ENCODE measurements around the gene APBA1. TPM values are rescaled to one million over a fixed set of nuclear protein-coding genes. Genes with fewer than 3 reads are reported as not detected.

APBA1 gene
- total and polyA plus RNA-seq, 12 donors, result 0.66 to 5.7 (median 2.5) TPM

GRCh38 chr9:69535286-69535832 is 136.8 kb downstream of the APBA1 start:
- no peak overlapping the region for H3K4me3 ChIP-seq
- no peaks in the 10 kb centered on the region for H3K4me1 ChIP-seq
- peaks cover 0 to under 1% (median 0%) of the 10 kb centered on the region in 11 donors for H3K9me3 ChIP-seq
- no peak for DNase-seq
- no peak for TF ChIP-seq CTCF (IDR thresholded peaks at IDR 0.05)
- H3K36me3 ChIP-seq, result no peaks in the 10 kb centered on the region
- intact Hi-C loops (cut with DNase I), result loop anchor here in 2 of 10 donors (5.0 to 10.0 kb wide), 2 partner anchors 91 to 93 kb away; no protein-coding TSS in a partner anchor
- H3K27ac ChIP-seq, result no peak overlapping the region
- no peak for ATAC-seq
- 61 to 69% methylated on average over 1 of the region's 1 CpG for WGBS, 2 donors
- H3K27me3 ChIP-seq, result no peaks in the 10 kb centered on the region

DNA sequence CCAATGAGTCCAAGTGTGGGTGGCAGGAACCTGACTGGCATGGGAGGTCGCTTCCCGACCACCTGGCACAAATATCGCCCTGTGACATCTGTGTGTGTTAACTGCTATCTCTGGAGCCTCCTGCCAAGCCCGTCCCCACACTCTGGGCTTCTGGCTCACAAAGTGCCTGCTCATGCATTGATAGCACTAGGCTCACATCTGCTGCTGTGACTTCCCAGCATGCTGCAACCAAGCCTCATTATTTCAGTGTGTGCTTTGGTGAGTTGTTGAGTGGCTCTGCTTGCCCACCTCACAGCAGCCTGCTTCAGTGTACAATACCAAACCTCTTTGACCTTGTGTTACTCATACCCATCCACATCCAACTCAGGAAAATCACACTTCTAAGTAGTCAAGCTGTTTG is 139.8 kb downstream of the APBA1 start:
- ATAC-seq, result no peak
- Histone ChIP-seq H3K36me3 (no peaks in the 10 kb centered on the region), H3K9me3 (peaks cover 0 to 8% (median 0%) of the 10 kb centered on the region in 11 donors), H3K27ac (no peak overlapping the region), H3K27me3 (no peaks in the 10 kb centered on the region), H3K4me1 (peaks cover 0 to under 1% (median 0%) of the 10 kb centered on the region in 9 donors), H3K4me3 (no peak overlapping the region)
- DNase-seq, result no peak
- intact Hi-C loops (cut with DNase I), result loop anchor here in 1 of 10 donors (10.0 kb wide), 1 partner anchor 88 kb away; no protein-coding TSS in a partner anchor
- WGBS, 2 donors, result 29 to 51% methylated on average over 4 of the region's 4 CpGs
- no peak for TF ChIP-seq CTCF (IDR thresholded peaks at IDR 0.05)

DNA sequence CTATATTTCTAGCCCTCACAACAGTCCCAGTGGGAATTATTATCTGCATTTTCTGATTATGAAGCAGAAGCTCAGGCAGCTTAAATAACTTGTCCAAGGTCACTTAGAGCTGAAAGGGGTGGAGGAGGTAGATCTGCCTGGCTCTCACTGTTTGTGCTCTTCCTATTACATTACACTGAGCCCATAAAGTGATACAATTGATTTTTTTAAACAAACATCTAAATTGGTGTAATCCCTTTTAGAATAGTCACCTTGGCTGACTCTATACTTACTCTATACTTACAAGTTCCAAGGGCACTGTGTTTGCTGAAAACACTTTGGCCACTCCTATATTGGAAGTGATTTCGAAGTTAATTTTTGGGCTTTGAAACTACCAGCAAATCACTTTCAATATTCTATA is 144.7 kb downstream of the APBA1 start:
- Histone ChIP-seq H3K9me3 (peaks cover 0 to 16% (median 0%) of the 10 kb centered on the region in 11 donors), H3K4me3 (no peak overlapping the region), H3K27me3 (no peaks in the 10 kb centered on the region), H3K4me1 (peaks cover 0 to 3% (median 0%) of the 10 kb centered on the region in 9 donors), H3K27ac (no peak overlapping the region), H3K36me3 (no peaks in the 10 kb centered on the region)
- ATAC-seq (no peak), DNase-seq (no peak)
- no peak for TF ChIP-seq CTCF (IDR thresholded peaks at IDR 0.05)
- intact Hi-C loops (cut with DNase I), result no loop called here
- 92 to 98% methylated on average over 1 of the region's 1 CpG for WGBS, 2 donors

- peaks cover 0 to 16% (median 0%) of the 10 kb centered on the region in 11 donors for H3K9me3 ChIP-seq
- no peaks in the 10 kb centered on the region for H3K27me3 ChIP-seq
- intact Hi-C loops (cut with DNase I), result no loop called here
- H3K4me1 ChIP-seq, result peaks cover 0 to 3% (median 0%) of the 10 kb centered on the region in 9 donors
- H3K4me3 ChIP-seq, result no peak overlapping the region
- no peak for DNase-seq
- WGBS, 2 donors, result 97 to 98% methylated on average over 2 of the region's 2 CpGs
- no peak for TF ChIP-seq CTCF (IDR thresholded peaks at IDR 0.05)
- ATAC-seq, result no peak
- no peak overlapping the region for H3K27ac ChIP-seq
- H3K36me3 ChIP-seq, result no peaks in the 10 kb centered on the region
These were observed 145.5 kb downstream of the APBA1 start for GRCh38 chr9:69526699-69527098.
